Esophagus muscularis mucosa (tissue), 4 donors: ENCODE data around the gene TP53I3.

Source experiments
- EP300 ChIP-seq: sonication (generic); formaldehyde crosslinking; IDR thresholded peaks from one replicate; pipeline ENCODE4 v1.6.1; 2017; ENCODE audit warnings: antibody characterized with exemption
- POLR2A ChIP-seq: fragments of 450-650 bp; IDR thresholded peaks from one replicate; pipeline ENCODE4 v1.6.1; 2017; ENCODE audit warnings: antibody characterized with exemption, moderate library complexity, mild to moderate bottlenecking, low read depth
- POLR2AphosphoS5 ChIP-seq, 2 donors: sonication (generic); formaldehyde crosslinking; IDR thresholded peaks; one replicate each; pipeline ENCODE4 v1.6.1; 2017; ENCODE audit warnings: antibody characterized with exemption in 2 of 2
- TF ChIP-seq, protein P1 (sequence below), 3 experiments: fragments of 200-600 bp in 2 of 3; fragments of 450-650 bp in 1 of 3; sonication (generic) in 2 of 3; IDR thresholded peaks; one replicate each; pipeline ENCODE4 v1.5.1; 2017 to 2019; ENCODE audit warnings: antibody characterized with exemption in 3 of 3, mild to moderate bottlenecking in 2 of 3, moderate library complexity in 1 of 3

- TF ChIP-seq, protein P1, sequence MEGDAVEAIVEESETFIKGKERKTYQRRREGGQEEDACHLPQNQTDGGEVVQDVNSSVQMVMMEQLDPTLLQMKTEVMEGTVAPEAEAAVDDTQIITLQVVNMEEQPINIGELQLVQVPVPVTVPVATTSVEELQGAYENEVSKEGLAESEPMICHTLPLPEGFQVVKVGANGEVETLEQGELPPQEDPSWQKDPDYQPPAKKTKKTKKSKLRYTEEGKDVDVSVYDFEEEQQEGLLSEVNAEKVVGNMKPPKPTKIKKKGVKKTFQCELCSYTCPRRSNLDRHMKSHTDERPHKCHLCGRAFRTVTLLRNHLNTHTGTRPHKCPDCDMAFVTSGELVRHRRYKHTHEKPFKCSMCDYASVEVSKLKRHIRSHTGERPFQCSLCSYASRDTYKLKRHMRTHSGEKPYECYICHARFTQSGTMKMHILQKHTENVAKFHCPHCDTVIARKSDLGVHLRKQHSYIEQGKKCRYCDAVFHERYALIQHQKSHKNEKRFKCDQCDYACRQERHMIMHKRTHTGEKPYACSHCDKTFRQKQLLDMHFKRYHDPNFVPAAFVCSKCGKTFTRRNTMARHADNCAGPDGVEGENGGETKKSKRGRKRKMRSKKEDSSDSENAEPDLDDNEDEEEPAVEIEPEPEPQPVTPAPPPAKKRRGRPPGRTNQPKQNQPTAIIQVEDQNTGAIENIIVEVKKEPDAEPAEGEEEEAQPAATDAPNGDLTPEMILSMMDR (IDR thresholded peaks at IDR 0.05) = no peak
- no peak for TF ChIP-seq POLR2A
- TF ChIP-seq POLR2AphosphoS5 (IDR thresholded peaks at IDR 0.05) = no peak
- TF ChIP-seq EP300 = no peak
Measured at GRCh38 chr2:24054366-24055010, 30.1 kb downstream of the TP53I3 start.
